Putamen (tissue), 1 donor: ENCODE data around the gene NKD1.

Source experiments
- DNase-seq: peaks from one replicate; pipeline ENCODE4 v3.0.0-alpha.2; 2016; ENCODE audit warnings: low spot score

Gene NKD1

GRCh38 chr16:50631249-50631984, 83.2 kb downstream of the NKD1 start:
- DNase-seq: no peak

- DNase-seq: no peak
Observed at GRCh38 chr16:50631985-50632576, 83.9 kb downstream of the NKD1 start.

GRCh38 chr16:50632927-50633800, 85.0 kb downstream of the NKD1 start:
- no peak for DNase-seq

GRCh38 chr16:50634090-50634489, 85.9 kb downstream of the NKD1 start:
- no peak for DNase-seq

- DNase-seq: no peak
Observed at GRCh38 chr16:50634947-50635346, 86.8 kb downstream of the NKD1 start.

- DNase-seq: no peak
Observed at GRCh38 chr16:50635505-50636392, 87.6 kb downstream of the NKD1 start.

- DNase-seq: no peak
Observed at GRCh38 chr16:50636753-50637374, 88.7 kb downstream of the NKD1 start.

GRCh38 chr16:50637716-50638602, 89.8 kb downstream of the NKD1 start:
- DNase-seq: no peak

- no peak for DNase-seq
Observed at GRCh38 chr16:50638816-50639670, 90.8 kb downstream of the NKD1 start.

- DNase-seq: no peak
Observed at GRCh38 chr16:50640391-50640790, 92.2 kb downstream of the NKD1 start.

GRCh38 chr16:50640919-50641817, 93.0 kb downstream of the NKD1 start:
- no peak for DNase-seq

GRCh38 chr16:50641818-50642187, 93.6 kb downstream of the NKD1 start:
- DNase-seq: no peak

- DNase-seq: peak; percentile 11
Observed at GRCh38 chr16:50642349-50642748, 94.2 kb downstream of the NKD1 start.

- no peak for DNase-seq
Observed at GRCh38 chr16:50643192-50643591, 95.0 kb downstream of the NKD1 start.

GRCh38 chr16:50644245-50644644, 96.0 kb downstream of the NKD1 start:
- DNase-seq: no peak

GRCh38 chr16:50644729-50645128, 96.5 kb downstream of the NKD1 start:
- no peak for DNase-seq

- DNase-seq: no peak
Observed at GRCh38 chr16:50645563-50646220, 97.5 kb downstream of the NKD1 start.

- no peak for DNase-seq
Observed at GRCh38 chr16:50646345-50646744, 98.1 kb downstream of the NKD1 start.
